Measurements from ENCODE around the gene TRPM2.
"Not testable (repeated sequence)": the region's sequence is repeated elsewhere in the genome, so short reads cannot be mapped to it uniquely, and the experiment has no call there.

The TRPM2 gene

GRCh38 chr21:44395260-44395659 is 41.8 kb downstream of the TRPM2 start:
- no peak for DNase-seq (ENCODE audit: low read depth)
- H3K4me3 ChIP-seq (ENCODE audit: low read depth, low read length) = no peak overlapping the region
- TF ChIP-seq, protein P1, sequence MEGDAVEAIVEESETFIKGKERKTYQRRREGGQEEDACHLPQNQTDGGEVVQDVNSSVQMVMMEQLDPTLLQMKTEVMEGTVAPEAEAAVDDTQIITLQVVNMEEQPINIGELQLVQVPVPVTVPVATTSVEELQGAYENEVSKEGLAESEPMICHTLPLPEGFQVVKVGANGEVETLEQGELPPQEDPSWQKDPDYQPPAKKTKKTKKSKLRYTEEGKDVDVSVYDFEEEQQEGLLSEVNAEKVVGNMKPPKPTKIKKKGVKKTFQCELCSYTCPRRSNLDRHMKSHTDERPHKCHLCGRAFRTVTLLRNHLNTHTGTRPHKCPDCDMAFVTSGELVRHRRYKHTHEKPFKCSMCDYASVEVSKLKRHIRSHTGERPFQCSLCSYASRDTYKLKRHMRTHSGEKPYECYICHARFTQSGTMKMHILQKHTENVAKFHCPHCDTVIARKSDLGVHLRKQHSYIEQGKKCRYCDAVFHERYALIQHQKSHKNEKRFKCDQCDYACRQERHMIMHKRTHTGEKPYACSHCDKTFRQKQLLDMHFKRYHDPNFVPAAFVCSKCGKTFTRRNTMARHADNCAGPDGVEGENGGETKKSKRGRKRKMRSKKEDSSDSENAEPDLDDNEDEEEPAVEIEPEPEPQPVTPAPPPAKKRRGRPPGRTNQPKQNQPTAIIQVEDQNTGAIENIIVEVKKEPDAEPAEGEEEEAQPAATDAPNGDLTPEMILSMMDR (IDR thresholded peaks at IDR 0.05; ENCODE audit: low read depth, low read length) = no peak
- TF ChIP-seq MYC (IDR thresholded peaks at IDR 0.05; ENCODE audit: low read depth, low read length) = no peak
- TF ChIP-seq, protein P2, sequence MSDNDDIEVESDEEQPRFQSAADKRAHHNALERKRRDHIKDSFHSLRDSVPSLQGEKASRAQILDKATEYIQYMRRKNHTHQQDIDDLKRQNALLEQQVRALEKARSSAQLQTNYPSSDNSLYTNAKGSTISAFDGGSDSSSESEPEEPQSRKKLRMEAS (IDR thresholded peaks at IDR 0.05; ENCODE audit: low read depth, low read length) = no peak
- no peak for TF ChIP-seq POLR2A (IDR thresholded peaks at IDR 0.05; ENCODE audit: extremely low read depth, insufficient read length)

DNA sequence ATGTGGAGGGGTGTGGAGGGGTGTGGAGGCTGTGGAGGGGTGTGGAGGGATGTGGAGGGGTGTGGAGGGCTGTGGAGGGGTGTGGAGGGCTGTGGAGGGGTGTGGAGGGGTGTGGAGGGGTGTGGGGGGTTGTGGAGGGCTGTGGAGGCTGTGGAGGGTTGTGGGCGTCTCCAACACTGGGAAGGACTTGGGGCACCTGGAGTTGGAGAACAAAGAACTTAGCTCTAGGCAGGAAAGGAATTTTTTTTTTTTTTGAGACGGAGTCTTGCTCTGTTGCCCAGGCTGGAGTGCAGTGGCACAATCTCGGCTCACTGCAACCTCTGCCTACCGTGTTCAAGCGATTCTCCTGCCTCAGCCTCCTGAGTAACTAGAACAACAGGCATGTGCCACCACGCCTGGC is 43.4 kb downstream of the TRPM2 start:
- not testable (repeated sequence) for H3K4me3 ChIP-seq (ENCODE audit: low read depth, low read length); DNase-seq (ENCODE audit: low read depth)

- TF ChIP-seq, protein P1 (IDR thresholded peaks at IDR 0.05; ENCODE audit: low read depth, low read length) = no peak
- TF ChIP-seq MYC (IDR thresholded peaks at IDR 0.05; ENCODE audit: low read depth, low read length) (no peak), POLR2A (IDR thresholded peaks at IDR 0.05; ENCODE audit: extremely low read depth, insufficient read length) (no peak)
- TF ChIP-seq, protein P2 (IDR thresholded peaks at IDR 0.05; ENCODE audit: low read depth, low read length) = no peak
- H3K4me3 ChIP-seq (ENCODE audit: low read depth, low read length) = no peak overlapping the region
- DNase-seq (ENCODE audit: low read depth) = no peak
Measured at GRCh38 chr21:44397431-44398031, 44.1 kb downstream of the TRPM2 start.

- DNase-seq (ENCODE audit: low read depth) = no peak
- no peak overlapping the region for H3K4me3 ChIP-seq (ENCODE audit: low read depth, low read length)
- TF ChIP-seq, protein P1 (IDR thresholded peaks at IDR 0.05; ENCODE audit: low read depth, low read length) = no peak
- TF ChIP-seq, protein P2 (IDR thresholded peaks at IDR 0.05; ENCODE audit: low read depth, low read length) = no peak
- TF ChIP-seq POLR2A (IDR thresholded peaks at IDR 0.05; ENCODE audit: extremely low read depth, insufficient read length) (no peak), MYC (IDR thresholded peaks at IDR 0.05; ENCODE audit: low read depth, low read length) (no peak)
Measured at GRCh38 chr21:44398499-44398898, 45.1 kb downstream of the TRPM2 start.

GRCh38 chr21:44399151-44399954 is 45.9 kb downstream of the TRPM2 start:
- no peak for DNase-seq (ENCODE audit: low read depth)
- H3K4me3 ChIP-seq (ENCODE audit: low read depth, low read length) = no peak overlapping the region
- TF ChIP-seq, protein P2 (IDR thresholded peaks at IDR 0.05; ENCODE audit: low read depth, low read length) = no peak
- no peak for TF ChIP-seq POLR2A (IDR thresholded peaks at IDR 0.05; ENCODE audit: extremely low read depth, insufficient read length)
- TF ChIP-seq, protein P1 (IDR thresholded peaks at IDR 0.05; ENCODE audit: low read depth, low read length) = no peak
- TF ChIP-seq MYC (IDR thresholded peaks at IDR 0.05; ENCODE audit: low read depth, low read length) = no peak

- no peak overlapping the region for H3K4me3 ChIP-seq (ENCODE audit: low read depth, low read length)
- TF ChIP-seq, protein P1 (IDR thresholded peaks at IDR 0.05; ENCODE audit: low read depth, low read length) = no peak
- TF ChIP-seq, protein P2 (IDR thresholded peaks at IDR 0.05; ENCODE audit: low read depth, low read length) = no peak
- TF ChIP-seq POLR2A (IDR thresholded peaks at IDR 0.05; ENCODE audit: extremely low read depth, insufficient read length) = no peak
- no peak for TF ChIP-seq MYC (IDR thresholded peaks at IDR 0.05; ENCODE audit: low read depth, low read length)
- no peak for DNase-seq (ENCODE audit: low read depth)
Measured at GRCh38 chr21:44399955-44400790, 46.8 kb downstream of the TRPM2 start.

Measured in NB4 (cell line).